ENCODE data around the gene CYP2W1. TPM values are rescaled to one million over a fixed set of nuclear protein-coding genes. Genes with fewer than 3 reads are reported as not detected.

CYP2W1 gene
- total and polyA plus RNA-seq, 2 donors (not counting 3 experiments of a cell fraction or from before 2014, with no cell fraction given), result not detected

- FAIRE-seq (no peak), DNase-seq (ENCODE audit: low read depth, low spot score) (no peak)
- dilution Hi-C loops (cut with MboI; ENCODE audit: extremely low pct_ligation_motif_present, low sequenced_read_pairs) (no loop called here), intact Hi-C loops (cut with micrococcal nuclease) (no loop called here)
- CTCF ChIA-PET, result no interaction called here
- peaks cover 17 to 19% of the 10 kb centered on the region in 2 experiments for H3K36me3 ChIP-seq (ENCODE audit: control insufficient read depth in 2 of 2, extremely low read depth in 1 of 2, insufficient read depth in 2 of 2, low read length in 2 of 2)
- H3K9ac ChIP-seq (replicated peaks; ENCODE audit: extremely low read depth, insufficient read depth, low read length), result no peak overlapping the region
- no peak overlapping the region for H3K4me2 ChIP-seq (ENCODE audit: insufficient read depth, low read length)
- no peak overlapping the region for H2AFZ ChIP-seq (ENCODE audit: low read depth, low read length)
- no peak overlapping the region for H3K27ac ChIP-seq (ENCODE audit: insufficient read depth, low read depth, low read length)
- no peaks in the 10 kb centered on the region for H3K9me3 ChIP-seq (replicated peaks; ENCODE audit: control insufficient read depth, insufficient read depth, low read length)
- peaks cover 18% of the 10 kb centered on the region for H3K79me2 ChIP-seq (ENCODE audit: control insufficient read depth, insufficient read depth, low read length)
- no peaks in the 10 kb centered on the region for H4K20me1 ChIP-seq (replicated peaks; ENCODE audit: control insufficient read depth, extremely low read depth, insufficient read depth, low read length)
- H3K9me1 ChIP-seq (replicated peaks; ENCODE audit: control insufficient read depth, extremely low read depth, insufficient read depth, low read length), result no peaks in the 10 kb centered on the region
- POLR2A ChIA-PET, result interaction anchor here (1.4 kb wide), 1 partner anchor 9 kb away, joined by 3 read pairs; no protein-coding TSS in a partner anchor
- no TSS peak for BruUV-seq (replicated peaks)
- H3K4me1 ChIP-seq (ENCODE audit: control insufficient read depth, extremely low read depth, insufficient read depth, low read length), result no peaks in the 10 kb centered on the region
- peak; percentile 13 for TF ChIP-seq POLR2AphosphoS5 (IDR thresholded peaks at IDR 0.05; ENCODE audit: insufficient read depth, low read depth, low read length)
- no peak for TF ChIP-seq CTCF (IDR thresholded peaks at IDR 0.05; ENCODE audit: extremely low read depth in 1 of 2, insufficient read depth in 1 of 2, low read depth in 1 of 2, low read length in 2 of 2)
- H3K4me3 ChIP-seq (replicated peaks in 1 of 3; ENCODE audit: insufficient read depth in 1 of 3, low read depth in 1 of 3, low read length in 3 of 3), result no peak overlapping the region
- no peaks in the 10 kb centered on the region for H3K27me3 ChIP-seq (ENCODE audit: control insufficient read depth in 2 of 2, insufficient read depth in 2 of 2, low read length in 2 of 2)
Observed at GRCh38 chr7:967361-968082, 15.5 kb upstream of the CYP2W1 start.

- FAIRE-seq (no peak), DNase-seq (ENCODE audit: low read depth, low spot score) (no peak)
- Histone ChIP-seq H3K9me1 (replicated peaks; ENCODE audit: control insufficient read depth, extremely low read depth, insufficient read depth, low read length) (no peaks in the 10 kb centered on the region), H3K27me3 (ENCODE audit: control insufficient read depth in 2 of 2, insufficient read depth in 2 of 2, low read length in 2 of 2) (no peaks in the 10 kb centered on the region), H3K4me2 (ENCODE audit: insufficient read depth, low read length) (no peak overlapping the region), H2AFZ (ENCODE audit: low read depth, low read length) (no peak overlapping the region), H3K9me3 (replicated peaks; ENCODE audit: control insufficient read depth, insufficient read depth, low read length) (no peaks in the 10 kb centered on the region), H3K27ac (ENCODE audit: insufficient read depth, low read depth, low read length) (no peak overlapping the region), H3K4me1 (ENCODE audit: control insufficient read depth, extremely low read depth, insufficient read depth, low read length) (no peaks in the 10 kb centered on the region), H3K9ac (replicated peaks; ENCODE audit: extremely low read depth, insufficient read depth, low read length) (no peak overlapping the region), H3K4me3 (replicated peaks in 1 of 3; ENCODE audit: insufficient read depth in 1 of 3, low read depth in 1 of 3, low read length in 3 of 3) (no peak overlapping the region), H3K79me2 (ENCODE audit: control insufficient read depth, insufficient read depth, low read length) (peaks cover 27% of the 10 kb centered on the region), H3K36me3 (ENCODE audit: control insufficient read depth in 2 of 2, extremely low read depth in 1 of 2, insufficient read depth in 2 of 2, low read length in 2 of 2) (peaks cover 19 to 24% of the 10 kb centered on the region in 2 experiments), H4K20me1 (replicated peaks; ENCODE audit: control insufficient read depth, extremely low read depth, insufficient read depth, low read length) (no peaks in the 10 kb centered on the region)
- dilution Hi-C loops (cut with MboI; ENCODE audit: extremely low pct_ligation_motif_present, low sequenced_read_pairs) (no loop called here), intact Hi-C loops (cut with micrococcal nuclease) (no loop called here)
- no peak for TF ChIP-seq POLR2A (IDR thresholded peaks at IDR 0.05; ENCODE audit: low read depth, low read length)
- TF ChIP-seq MAX (IDR thresholded peaks at IDR 0.05; ENCODE audit: insufficient read depth, insufficient read length), result no peak
- TF ChIP-seq MYC (IDR thresholded peaks at IDR 0.05; ENCODE audit: low read depth, low read length), result no peak
- TF ChIP-seq JUN (IDR thresholded peaks at IDR 0.05; ENCODE audit: borderline replicate concordance, insufficient read depth, insufficient read length, low read depth), result no peak
- TF ChIP-seq CTCF (IDR thresholded peaks at IDR 0.05; ENCODE audit: extremely low read depth in 1 of 2, insufficient read depth in 1 of 2, low read depth in 1 of 2, low read length in 2 of 2), result no peak
- no peak for TF ChIP-seq FOS (IDR thresholded peaks at IDR 0.05; ENCODE audit: borderline replicate concordance, insufficient read depth, low read length)
- TF ChIP-seq POLR2AphosphoS5 (IDR thresholded peaks at IDR 0.05; ENCODE audit: insufficient read depth, low read depth, low read length), result no peak
- ChIA-PET POLR2A (no interaction called here), CTCF (no interaction called here)
- no TSS peak for BruUV-seq (replicated peaks)
Observed at GRCh38 chr7:968205-969105, 14.5 kb upstream of the CYP2W1 start.

Measured in endothelial cell of umbilical vein (primary cell).